H1 (cell line): Measurements from ENCODE around the gene SPATA32. TPM values are rescaled to one million over a fixed set of nuclear protein-coding genes. Genes with fewer than 3 reads are reported as not detected.

ENCODE experiments used
- BRCA1 ChIP-seq: IDR thresholded peaks from 2 replicates; pipeline ENCODE4 v1.6.1; 2012; ENCODE audit warnings: low read depth, low read length, improper control_type of control experiment
- CBX5 ChIP-seq: fragments of 300-800, 300-1000 bp; sonication (generic); IDR thresholded peaks from 2 replicates; pipeline ENCODE4 v1.7.1; 2016; ENCODE audit warnings: antibody characterized with exemption, low read length, low read depth
- CHD7 ChIP-seq: fragments of 300-600 bp; sonication (generic); IDR thresholded peaks from 2 replicates; pipeline ENCODE4 v1.7.1; 2012; ENCODE audit warnings: low read length, moderate library complexity, mild to moderate bottlenecking, inconsistent platforms; ENCODE audit not compliant: insufficient replicate concordance
- EP300 ChIP-seq, 2 experiments: IDR thresholded peaks; 1 replicate in 1 of 2; 2 replicates in 1 of 2; pipeline ENCODE4 v1.6.1; 2011 to 2012; ENCODE audit warnings: low read depth in 2 of 2, low read length in 2 of 2, mild to moderate bottlenecking in 2 of 2, borderline replicate concordance in 1 of 2, inconsistent platforms in 1 of 2, moderate library complexity in 1 of 2
- EZH2 ChIP-seq: fragments of 200-600 bp; sonication (generic); IDR thresholded peaks from 2 replicates; pipeline ENCODE4 v1.7.1; 2012; ENCODE audit warnings: low read depth, mild to moderate bottlenecking, moderate library complexity, low read length, inconsistent platforms; ENCODE audit not compliant: severe bottlenecking
- TBP ChIP-seq: IDR thresholded peaks from 2 replicates; pipeline ENCODE4 v1.6.1; 2011; ENCODE audit warnings: low read depth, low read length, improper control_type of control experiment
- TCF12 ChIP-seq: IDR thresholded peaks from 2 replicates; pipeline ENCODE4 v1.6.1; 2011; ENCODE audit warnings: low read depth, mild to moderate bottlenecking, low read length
- polyA plus RNA-seq, 7 experiments: library from polyadenylated mRNA; depleted of rRNA in 3 of 7; stranded (reverse) in 5 of 7; unstranded in 2 of 7; fragments of >200 nt in 5 of 7; fragments of 200-250 nt in 2 of 7; gene quantifications; 1 replicate in 5 of 7; 2 replicates in 1 of 7; 4 replicates in 1 of 7; pipeline versions ENCODE4 v1.2.1 to v1.2.3, GENCODE V29; 2011 to 2013; ENCODE audit warnings: missing spikeins in 2 of 7, mixed read lengths in 2 of 7
- total RNA-seq: library from RNA; stranded (reverse); fragmentation: NEBNext Ultra II Directional; extraction: Animal tissue kit (Norgen Biotek cat#: 25700); gene quantifications from 2 replicates; pipeline ENCODE4 v1.2.1, GENCODE V29; 2021

Gene SPATA32
- total and polyA plus RNA-seq, 2 of the 8 experiments (the other 6 are each of a cell fraction or from before 2014, with no cell fraction given): 0.24 TPM; not detected in 1

- no peak for TF ChIP-seq CHD7
- TF ChIP-seq TBP: no peak
- no peak for TF ChIP-seq TCF12
- TF ChIP-seq EP300 (IDR thresholded peaks at IDR 0.05; ENCODE audit: borderline replicate concordance in 1 of 2, low read depth in 2 of 2, low read length in 2 of 2): no peak
- no peak for TF ChIP-seq BRCA1
- TF ChIP-seq CBX5: no peak
- TF ChIP-seq EZH2: no peak
These were observed 41.8 kb downstream of the SPATA32 start (continued) for GRCh38 chr17:45220079-45220478.
